AG09309 (cell line): ENCODE results near the gene KIT.

Experiments
- DNase-seq: peaks from one replicate; pipeline ENCODE4 v3.0.0-alpha.2; 2010; ENCODE audit warnings: low read depth
- H3K4me3 ChIP-seq: 2 replicates; pipeline ENCODE4 v1.5.1; 2011; ENCODE audit warnings: mild to moderate bottlenecking, low read depth, low read length, moderate library complexity; ENCODE audit not compliant: control insufficient read depth
- CTCF ChIP-seq: IDR thresholded peaks from 2 replicates; pipeline ENCODE4 v1.5.1; 2011; ENCODE audit warnings: mild to moderate bottlenecking, low read depth, low read length, inconsistent platforms; ENCODE audit not compliant: insufficient read depth, control insufficient read depth; ENCODE audit errors: missing control alignments

Gene KIT

GRCh38 chr4:54719378-54719777 is 61.6 kb downstream of the KIT start:
- H3K4me3 ChIP-seq = no peak overlapping the region
- no peak for DNase-seq
- TF ChIP-seq CTCF = no peak

GRCh38 chr4:54723220-54723619 is 65.5 kb downstream of the KIT start:
- H3K4me3 ChIP-seq = no peak overlapping the region

GRCh38 chr4:54723820-54724219 is 66.1 kb downstream of the KIT start:
- no peak for TF ChIP-seq CTCF
- H3K4me3 ChIP-seq = no peak overlapping the region
- DNase-seq = no peak

More at GRCh38 chr4:54723220-54723619, 65.5 kb downstream of the KIT start:
- no peak for DNase-seq
- no peak for TF ChIP-seq CTCF

- no peak for DNase-seq
- no peak for TF ChIP-seq CTCF
- no peak overlapping the region for H3K4me3 ChIP-seq
Measured at GRCh38 chr4:54726907-54727306, 69.2 kb downstream of the KIT start.

GRCh38 chr4:54727346-54727745 is 69.6 kb downstream of the KIT start:
- DNase-seq = no peak
- no peak for TF ChIP-seq CTCF
- H3K4me3 ChIP-seq = no peak overlapping the region

- DNase-seq = no peak
- no peak overlapping the region for H3K4me3 ChIP-seq
- no peak for TF ChIP-seq CTCF
Measured at GRCh38 chr4:54728368-54728767, 70.6 kb downstream of the KIT start.

GRCh38 chr4:54729256-54729655 is 71.5 kb downstream of the KIT start:
- no peak overlapping the region for H3K4me3 ChIP-seq
- no peak for DNase-seq
- TF ChIP-seq CTCF = no peak
